HL-60 (cell line): ENCODE results near the gene GPR68.

Experiments used
- DNase-seq, 2 experiments: peaks; one replicate each; pipeline ENCODE4 v3.0.0-alpha.2; 2010 to 2020; ENCODE audit warnings: low read depth in 1 of 2, low spot score in 1 of 2
- H3K27ac ChIP-seq: fragments of 250-450 bp; sonication (Bioruptor Pico); replicated peaks from 2 replicates; pipeline ENCODE4 v1.5.1; 2020; ENCODE audit warnings: mild to moderate bottlenecking, moderate library complexity
- H3K27me3 ChIP-seq: fragments of 250-450 bp; sonication (Bioruptor Pico); 2 replicates; pipeline ENCODE4 v1.5.1; 2021; ENCODE audit warnings: mild to moderate bottlenecking, moderate library complexity; ENCODE audit not compliant: insufficient read depth, poor library complexity, severe bottlenecking
- H3K4me3 ChIP-seq: replicated peaks from 2 replicates; pipeline ENCODE4 v1.5.1; 2011; ENCODE audit warnings: mild to moderate bottlenecking, control low read depth, low read length; ENCODE audit not compliant: insufficient read depth
- CTCF ChIP-seq: IDR thresholded peaks from one replicate; pipeline ENCODE4 v1.5.1; 2011; ENCODE audit warnings: low read length, control low read depth, inconsistent platforms; ENCODE audit not compliant: insufficient read depth
- GABPA ChIP-seq: IDR thresholded peaks from 2 replicates; pipeline ENCODE4 v1.6.1; 2012; ENCODE audit warnings: low read depth
- POLR2AphosphoS5 ChIP-seq: IDR thresholded peaks from 2 replicates; pipeline ENCODE4 v1.6.1; 2012; ENCODE audit warnings: low read depth
- SPI1 ChIP-seq: IDR thresholded peaks from 2 replicates; pipeline ENCODE4 v1.6.1; 2012; ENCODE audit warnings: low read depth, mild to moderate bottlenecking, borderline replicate concordance
- TF ChIP-seq, protein P1 (sequence below): IDR thresholded peaks from 2 replicates; pipeline ENCODE4 v1.6.1; 2012; ENCODE audit warnings: low read depth; ENCODE audit not compliant: insufficient replicate concordance

Gene GPR68

DNA sequence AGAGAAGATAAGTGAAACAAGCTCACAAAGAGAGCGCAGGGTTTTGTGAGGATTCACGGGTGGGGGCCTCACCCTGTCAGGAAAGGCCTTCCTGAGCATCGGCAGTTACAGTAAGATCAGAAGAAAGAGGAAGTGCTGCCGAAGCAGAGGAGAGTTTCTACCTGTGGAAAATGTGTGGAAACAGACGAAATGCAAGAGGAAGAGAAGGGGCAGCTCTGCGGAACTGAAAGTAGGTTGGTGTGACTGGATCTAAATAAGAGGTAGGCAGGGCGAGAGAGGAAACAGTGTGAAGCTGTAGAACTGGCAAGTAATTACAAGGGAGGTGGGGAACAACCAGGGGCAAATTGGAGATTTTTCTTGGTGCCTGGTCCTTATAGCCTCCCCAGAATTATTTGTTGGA, 2.6 kb downstream of the GPR68 start:
- H3K4me3 ChIP-seq: peak overlapping the region; percentile 52
- no peaks in the 10 kb centered on the region for H3K27me3 ChIP-seq
- peak; percentile 85 to 86 for DNase-seq
- H3K27ac ChIP-seq: peak overlapping the region; percentile 85
- TF ChIP-seq GABPA: no peak
- peak; percentile 99 for TF ChIP-seq SPI1
- TF ChIP-seq POLR2AphosphoS5: peak; percentile 77

GRCh38 chr14:91238661-91239060, 5.8 kb downstream of the GPR68 start:
- no peak for DNase-seq
- TF ChIP-seq, protein P1, sequence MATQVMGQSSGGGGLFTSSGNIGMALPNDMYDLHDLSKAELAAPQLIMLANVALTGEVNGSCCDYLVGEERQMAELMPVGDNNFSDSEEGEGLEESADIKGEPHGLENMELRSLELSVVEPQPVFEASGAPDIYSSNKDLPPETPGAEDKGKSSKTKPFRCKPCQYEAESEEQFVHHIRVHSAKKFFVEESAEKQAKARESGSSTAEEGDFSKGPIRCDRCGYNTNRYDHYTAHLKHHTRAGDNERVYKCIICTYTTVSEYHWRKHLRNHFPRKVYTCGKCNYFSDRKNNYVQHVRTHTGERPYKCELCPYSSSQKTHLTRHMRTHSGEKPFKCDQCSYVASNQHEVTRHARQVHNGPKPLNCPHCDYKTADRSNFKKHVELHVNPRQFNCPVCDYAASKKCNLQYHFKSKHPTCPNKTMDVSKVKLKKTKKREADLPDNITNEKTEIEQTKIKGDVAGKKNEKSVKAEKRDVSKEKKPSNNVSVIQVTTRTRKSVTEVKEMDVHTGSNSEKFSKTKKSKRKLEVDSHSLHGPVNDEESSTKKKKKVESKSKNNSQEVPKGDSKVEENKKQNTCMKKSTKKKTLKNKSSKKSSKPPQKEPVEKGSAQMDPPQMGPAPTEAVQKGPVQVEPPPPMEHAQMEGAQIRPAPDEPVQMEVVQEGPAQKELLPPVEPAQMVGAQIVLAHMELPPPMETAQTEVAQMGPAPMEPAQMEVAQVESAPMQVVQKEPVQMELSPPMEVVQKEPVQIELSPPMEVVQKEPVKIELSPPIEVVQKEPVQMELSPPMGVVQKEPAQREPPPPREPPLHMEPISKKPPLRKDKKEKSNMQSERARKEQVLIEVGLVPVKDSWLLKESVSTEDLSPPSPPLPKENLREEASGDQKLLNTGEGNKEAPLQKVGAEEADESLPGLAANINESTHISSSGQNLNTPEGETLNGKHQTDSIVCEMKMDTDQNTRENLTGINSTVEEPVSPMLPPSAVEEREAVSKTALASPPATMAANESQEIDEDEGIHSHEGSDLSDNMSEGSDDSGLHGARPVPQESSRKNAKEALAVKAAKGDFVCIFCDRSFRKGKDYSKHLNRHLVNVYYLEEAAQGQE: no peak
- TF ChIP-seq GABPA: no peak
- TF ChIP-seq SPI1: no peak
- TF ChIP-seq CTCF: no peak
- no peak for TF ChIP-seq POLR2AphosphoS5
- H3K27ac ChIP-seq: no peak overlapping the region
- H3K27me3 ChIP-seq: no peaks in the 10 kb centered on the region
- no peak overlapping the region for H3K4me3 ChIP-seq

- Histone ChIP-seq H3K4me3 (no peak overlapping the region), H3K27ac (no peak overlapping the region), H3K27me3 (no peaks in the 10 kb centered on the region)
- TF ChIP-seq GABPA: no peak
- TF ChIP-seq POLR2AphosphoS5: no peak
- TF ChIP-seq SPI1: no peak
- TF ChIP-seq, protein P1: no peak
- no peak for TF ChIP-seq CTCF
- DNase-seq: no peak
These were observed 6.4 kb downstream of the GPR68 start for GRCh38 chr14:91238085-91238484.

DNA sequence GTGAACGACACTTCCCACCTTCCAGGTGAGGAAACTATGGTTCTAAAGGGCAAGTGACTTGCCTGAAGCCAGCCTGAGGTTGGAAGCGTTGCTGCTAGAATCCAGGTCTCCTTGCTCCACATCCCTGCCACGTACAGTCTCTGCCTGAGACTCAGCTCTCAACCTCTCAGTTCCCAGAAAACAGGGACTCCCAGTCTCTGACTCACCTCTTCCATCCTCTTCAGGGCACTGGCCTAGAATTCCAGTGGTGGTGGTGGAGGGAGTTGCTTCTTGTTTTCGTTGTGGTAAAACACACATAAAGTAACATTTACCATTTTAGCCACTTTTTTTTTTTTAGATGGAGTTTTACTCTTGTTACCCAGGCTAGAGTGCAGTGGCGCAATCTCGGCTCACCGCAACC, 7.3 kb downstream of the GPR68 start:
- no peak for DNase-seq
- H3K27ac ChIP-seq: no peak overlapping the region
- H3K4me3 ChIP-seq: no peak overlapping the region
- no peaks in the 10 kb centered on the region for H3K27me3 ChIP-seq
- TF ChIP-seq GABPA: no peak
- TF ChIP-seq POLR2AphosphoS5: no peak
- TF ChIP-seq SPI1: no peak
- TF ChIP-seq, protein P1: no peak
- no peak for TF ChIP-seq CTCF
